ENCODE results near the gene GPR62. TPM values are rescaled to one million over a fixed set of nuclear protein-coding genes. Genes with fewer than 3 reads are reported as not detected.

Gene GPR62
- total and polyA plus RNA-seq, 2 experiments from 2014 or later: 0.10 to 0.38 TPM

DNA sequence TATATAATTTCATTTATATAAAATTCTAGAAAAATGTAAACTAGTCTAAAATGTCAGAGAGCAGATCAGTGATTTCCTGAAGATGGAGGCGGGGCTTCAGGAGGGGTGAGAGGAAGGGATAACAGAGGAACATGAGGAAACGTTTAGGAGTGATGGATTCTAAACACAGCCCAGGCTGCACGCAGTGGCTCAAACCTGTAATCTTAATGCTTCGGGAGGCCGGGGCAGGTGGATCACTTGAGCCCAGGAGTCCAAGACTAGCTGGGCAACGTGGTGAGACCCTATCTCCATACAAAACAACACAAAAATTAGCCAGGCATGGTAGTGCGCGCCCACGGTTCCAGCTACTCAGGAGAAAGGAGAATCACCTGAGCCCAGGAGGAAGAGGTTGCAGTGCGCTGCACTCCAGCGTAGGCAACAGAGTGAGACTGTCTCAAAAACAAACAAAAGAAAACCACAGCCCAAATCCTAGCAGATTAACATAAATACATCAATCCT, 34.1 kb upstream of the GPR62 start (continued):
- TF ChIP-seq, protein P1, sequence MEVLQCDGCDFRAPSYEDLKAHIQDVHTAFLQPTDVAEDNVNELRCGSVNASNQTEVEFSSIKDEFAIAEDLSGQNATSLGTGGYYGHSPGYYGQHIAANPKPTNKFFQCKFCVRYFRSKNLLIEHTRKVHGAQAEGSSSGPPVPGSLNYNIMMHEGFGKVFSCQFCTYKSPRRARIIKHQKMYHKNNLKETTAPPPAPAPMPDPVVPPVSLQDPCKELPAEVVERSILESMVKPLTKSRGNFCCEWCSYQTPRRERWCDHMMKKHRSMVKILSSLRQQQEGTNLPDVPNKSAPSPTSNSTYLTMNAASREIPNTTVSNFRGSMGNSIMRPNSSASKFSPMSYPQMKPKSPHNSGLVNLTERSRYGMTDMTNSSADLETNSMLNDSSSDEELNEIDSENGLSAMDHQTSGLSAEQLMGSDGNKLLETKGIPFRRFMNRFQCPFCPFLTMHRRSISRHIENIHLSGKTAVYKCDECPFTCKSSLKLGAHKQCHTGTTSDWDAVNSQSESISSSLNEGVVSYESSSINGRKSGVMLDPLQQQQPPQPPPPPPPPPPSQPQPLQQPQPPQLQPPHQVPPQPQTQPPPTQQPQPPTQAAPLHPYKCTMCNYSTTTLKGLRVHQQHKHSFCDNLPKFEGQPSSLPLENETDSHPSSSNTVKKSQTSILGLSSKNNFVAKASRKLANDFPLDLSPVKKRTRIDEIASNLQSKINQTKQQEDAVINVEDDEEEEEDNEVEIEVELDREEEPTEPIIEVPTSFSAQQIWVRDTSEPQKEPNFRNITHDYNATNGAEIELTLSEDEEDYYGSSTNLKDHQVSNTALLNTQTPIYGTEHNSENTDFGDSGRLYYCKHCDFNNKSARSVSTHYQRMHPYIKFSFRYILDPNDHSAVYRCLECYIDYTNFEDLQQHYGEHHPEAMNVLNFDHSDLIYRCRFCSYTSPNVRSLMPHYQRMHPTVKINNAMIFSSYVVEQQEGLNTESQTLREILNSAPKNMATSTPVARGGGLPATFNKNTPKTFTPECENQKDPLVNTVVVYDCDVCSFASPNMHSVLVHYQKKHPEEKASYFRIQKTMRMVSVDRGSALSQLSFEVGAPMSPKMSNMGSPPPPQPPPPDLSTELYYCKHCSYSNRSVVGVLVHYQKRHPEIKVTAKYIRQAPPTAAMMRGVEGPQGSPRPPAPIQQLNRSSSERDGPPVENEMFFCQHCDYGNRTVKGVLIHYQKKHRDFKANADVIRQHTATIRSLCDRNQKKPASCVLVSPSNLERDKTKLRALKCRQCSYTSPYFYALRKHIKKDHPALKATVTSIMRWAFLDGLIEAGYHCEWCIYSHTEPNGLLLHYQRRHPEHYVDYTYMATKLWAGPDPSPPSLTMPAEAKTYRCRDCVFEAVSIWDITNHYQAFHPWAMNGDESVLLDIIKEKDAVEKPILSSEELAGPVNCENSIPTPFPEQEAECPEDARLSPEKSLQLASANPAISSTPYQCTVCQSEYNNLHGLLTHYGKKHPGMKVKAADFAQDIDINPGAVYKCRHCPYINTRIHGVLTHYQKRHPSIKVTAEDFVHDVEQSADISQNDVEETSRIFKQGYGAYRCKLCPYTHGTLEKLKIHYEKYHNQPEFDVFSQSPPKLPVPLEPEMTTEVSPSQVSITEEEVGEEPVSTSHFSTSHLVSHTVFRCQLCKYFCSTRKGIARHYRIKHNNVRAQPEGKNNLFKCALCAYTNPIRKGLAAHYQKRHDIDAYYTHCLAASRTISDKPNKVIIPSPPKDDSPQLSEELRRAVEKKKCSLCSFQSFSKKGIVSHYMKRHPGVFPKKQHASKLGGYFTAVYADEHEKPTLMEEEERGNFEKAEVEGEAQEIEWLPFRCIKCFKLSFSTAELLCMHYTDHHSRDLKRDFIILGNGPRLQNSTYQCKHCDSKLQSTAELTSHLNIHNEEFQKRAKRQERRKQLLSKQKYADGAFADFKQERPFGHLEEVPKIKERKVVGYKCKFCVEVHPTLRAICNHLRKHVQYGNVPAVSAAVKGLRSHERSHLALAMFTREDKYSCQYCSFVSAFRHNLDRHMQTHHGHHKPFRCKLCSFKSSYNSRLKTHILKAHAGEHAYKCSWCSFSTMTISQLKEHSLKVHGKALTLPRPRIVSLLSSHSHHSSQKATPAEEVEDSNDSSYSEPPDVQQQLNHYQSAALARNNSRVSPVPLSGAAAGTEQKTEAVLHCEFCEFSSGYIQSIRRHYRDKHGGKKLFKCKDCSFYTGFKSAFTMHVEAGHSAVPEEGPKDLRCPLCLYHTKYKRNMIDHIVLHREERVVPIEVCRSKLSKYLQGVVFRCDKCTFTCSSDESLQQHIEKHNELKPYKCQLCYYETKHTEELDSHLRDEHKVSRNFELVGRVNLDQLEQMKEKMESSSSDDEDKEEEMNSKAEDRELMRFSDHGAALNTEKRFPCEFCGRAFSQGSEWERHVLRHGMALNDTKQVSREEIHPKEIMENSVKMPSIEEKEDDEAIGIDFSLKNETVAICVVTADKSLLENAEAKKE (CRISPR knock-in tag; IDR thresholded peaks at IDR 0.05): no peak
- TF ChIP-seq EZH2phosphoT487 (IDR thresholded peaks at IDR 0.05; ENCODE audit: unreplicated experiment): no peak
- TF ChIP-seq STAT1 (IDR thresholded peaks at IDR 0.05; ENCODE audit: unreplicated experiment): no peak
- no peak for TF ChIP-seq CREB1 (CRISPR knock-in tag; IDR thresholded peaks at IDR 0.05; ENCODE audit: low read depth)
- no peak for TF ChIP-seq NANOG (IDR thresholded peaks at IDR 0.05; ENCODE audit: borderline replicate concordance)
- TF ChIP-seq, protein P2, sequence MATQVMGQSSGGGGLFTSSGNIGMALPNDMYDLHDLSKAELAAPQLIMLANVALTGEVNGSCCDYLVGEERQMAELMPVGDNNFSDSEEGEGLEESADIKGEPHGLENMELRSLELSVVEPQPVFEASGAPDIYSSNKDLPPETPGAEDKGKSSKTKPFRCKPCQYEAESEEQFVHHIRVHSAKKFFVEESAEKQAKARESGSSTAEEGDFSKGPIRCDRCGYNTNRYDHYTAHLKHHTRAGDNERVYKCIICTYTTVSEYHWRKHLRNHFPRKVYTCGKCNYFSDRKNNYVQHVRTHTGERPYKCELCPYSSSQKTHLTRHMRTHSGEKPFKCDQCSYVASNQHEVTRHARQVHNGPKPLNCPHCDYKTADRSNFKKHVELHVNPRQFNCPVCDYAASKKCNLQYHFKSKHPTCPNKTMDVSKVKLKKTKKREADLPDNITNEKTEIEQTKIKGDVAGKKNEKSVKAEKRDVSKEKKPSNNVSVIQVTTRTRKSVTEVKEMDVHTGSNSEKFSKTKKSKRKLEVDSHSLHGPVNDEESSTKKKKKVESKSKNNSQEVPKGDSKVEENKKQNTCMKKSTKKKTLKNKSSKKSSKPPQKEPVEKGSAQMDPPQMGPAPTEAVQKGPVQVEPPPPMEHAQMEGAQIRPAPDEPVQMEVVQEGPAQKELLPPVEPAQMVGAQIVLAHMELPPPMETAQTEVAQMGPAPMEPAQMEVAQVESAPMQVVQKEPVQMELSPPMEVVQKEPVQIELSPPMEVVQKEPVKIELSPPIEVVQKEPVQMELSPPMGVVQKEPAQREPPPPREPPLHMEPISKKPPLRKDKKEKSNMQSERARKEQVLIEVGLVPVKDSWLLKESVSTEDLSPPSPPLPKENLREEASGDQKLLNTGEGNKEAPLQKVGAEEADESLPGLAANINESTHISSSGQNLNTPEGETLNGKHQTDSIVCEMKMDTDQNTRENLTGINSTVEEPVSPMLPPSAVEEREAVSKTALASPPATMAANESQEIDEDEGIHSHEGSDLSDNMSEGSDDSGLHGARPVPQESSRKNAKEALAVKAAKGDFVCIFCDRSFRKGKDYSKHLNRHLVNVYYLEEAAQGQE (IDR thresholded peaks at IDR 0.05; ENCODE audit: unreplicated experiment): no peak
